GM19238 (cell line): ENCODE measurements around the gene CACTIN.

Experiments used
- DNase-seq: peaks from one replicate; pipeline ENCODE4 v3.0.0; 2011; ENCODE audit warnings: low spot score; ENCODE audit not compliant: insufficient read length

Gene CACTIN

DNA sequence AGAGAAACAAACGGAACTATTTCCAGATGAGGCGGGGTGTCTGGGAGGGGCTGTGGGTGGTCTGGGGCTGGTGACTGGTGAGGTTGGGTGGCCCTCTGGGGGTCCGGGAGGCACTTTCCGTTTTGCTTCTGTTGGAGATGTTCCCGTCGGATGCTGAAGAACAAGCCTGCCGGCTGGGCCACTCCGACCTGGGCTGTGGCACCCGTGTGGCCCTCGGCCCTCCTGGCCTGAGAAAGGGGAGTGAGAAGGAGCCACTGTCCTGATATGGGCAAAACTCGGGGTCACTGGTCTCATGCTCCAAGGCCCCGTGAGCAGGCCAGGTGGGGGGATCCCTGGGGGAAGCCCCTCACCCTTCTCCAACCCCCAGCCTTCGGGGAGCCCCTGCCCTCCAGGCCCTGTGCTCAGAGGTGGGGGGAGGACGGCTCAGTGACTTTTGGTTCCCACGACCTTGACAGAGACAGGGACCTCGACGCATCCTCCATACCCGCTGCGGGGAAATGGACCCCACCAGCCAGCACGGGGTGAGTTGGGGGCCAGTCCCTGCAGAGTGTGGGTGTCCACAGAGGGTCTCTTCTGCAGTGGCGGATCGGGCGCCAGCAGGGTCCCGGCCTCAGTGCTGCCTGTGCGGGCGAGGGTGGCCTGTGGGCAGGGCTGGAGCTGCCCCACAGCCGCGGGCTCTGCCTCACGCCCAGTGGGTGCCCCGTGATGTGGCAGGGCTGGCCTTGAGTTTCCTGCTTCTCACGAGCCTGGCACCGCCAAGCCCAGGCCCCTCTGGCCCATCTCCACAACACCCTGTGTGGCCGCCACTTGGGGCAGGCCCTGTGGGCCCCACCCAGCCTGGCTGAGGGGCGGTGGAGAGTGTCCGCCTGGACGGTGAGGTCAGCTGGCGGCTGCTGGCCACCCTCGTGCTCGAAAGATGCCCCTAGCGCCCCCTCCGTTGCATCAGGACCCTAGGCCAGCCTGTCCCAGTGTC lies 15.6 kb downstream of the CACTIN start:
- no peak for DNase-seq

DNA sequence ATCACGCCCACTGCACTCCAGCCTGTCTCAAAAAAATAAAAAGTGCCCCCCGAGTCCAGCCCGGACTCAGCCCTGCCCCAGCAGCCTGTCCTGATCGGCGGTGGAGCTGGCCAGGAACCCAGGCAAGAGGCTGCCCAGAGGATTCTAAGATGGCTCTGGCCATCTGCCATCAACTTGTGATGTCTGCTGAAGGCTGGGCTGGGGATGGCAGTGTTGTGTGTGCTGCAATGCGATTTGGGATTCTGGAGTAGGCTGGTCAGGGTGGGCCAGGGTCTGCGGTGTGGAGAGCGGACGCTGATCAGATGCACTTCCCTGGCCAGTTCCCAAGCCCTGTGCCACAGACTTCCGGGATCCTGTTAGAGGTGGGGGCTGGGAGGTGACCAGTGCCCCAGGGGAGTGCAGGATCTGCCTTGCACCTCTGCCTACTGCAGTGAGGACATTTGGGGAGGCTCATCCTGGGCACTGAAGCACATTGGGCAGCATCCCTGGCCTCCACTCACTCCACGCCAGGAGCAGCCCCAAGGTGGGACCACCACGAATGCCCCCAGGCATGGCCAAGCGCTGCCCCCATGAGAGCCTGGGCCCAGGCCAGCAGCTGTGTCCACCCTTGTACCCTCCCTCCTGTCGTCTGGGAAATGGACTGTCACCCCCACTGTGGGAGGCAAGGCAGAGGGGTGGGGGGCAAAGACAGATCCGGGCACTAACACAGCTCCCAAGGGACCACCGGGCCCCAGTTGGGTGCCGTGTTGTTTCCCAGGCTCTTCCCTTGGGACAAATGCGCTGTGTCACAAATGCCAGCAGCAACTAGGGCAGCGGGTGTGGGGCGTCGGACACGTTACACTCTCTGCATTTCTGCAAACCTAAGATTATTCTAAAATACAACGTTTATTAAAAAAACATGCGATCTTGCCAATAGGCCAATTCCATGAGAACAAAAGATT lies 16.5 kb downstream of the CACTIN start:
- DNase-seq, result no peak

DNA sequence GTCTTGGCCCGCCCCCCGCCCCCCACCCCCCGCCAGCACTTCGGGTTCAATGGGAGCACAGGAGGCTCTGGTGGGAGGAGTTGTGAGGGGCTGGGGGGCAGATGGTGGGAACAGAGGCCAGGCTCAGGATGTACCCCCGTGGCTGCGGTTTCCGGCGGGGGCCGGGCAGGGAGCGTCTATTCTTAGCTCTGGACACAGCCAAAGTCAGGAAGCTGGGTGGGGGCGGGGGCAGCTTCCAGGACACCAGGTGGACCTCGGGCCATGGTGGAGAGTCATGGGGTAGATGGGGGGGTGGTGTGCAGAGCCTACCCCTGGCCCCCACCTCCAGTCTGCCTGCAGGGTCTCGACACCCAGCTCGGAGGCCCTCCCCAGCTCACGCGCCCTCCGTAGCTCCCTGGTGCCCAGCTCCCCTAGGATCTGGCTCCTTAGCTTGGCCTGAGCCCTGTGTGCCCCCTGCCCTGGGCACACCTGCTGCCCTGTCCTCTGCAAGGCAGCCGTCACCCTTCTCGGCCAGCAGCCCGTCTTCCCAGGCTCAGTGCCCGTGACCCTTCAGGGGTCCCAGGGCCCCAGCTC lies 17.8 kb downstream of the CACTIN start:
- no peak for DNase-seq

DNA sequence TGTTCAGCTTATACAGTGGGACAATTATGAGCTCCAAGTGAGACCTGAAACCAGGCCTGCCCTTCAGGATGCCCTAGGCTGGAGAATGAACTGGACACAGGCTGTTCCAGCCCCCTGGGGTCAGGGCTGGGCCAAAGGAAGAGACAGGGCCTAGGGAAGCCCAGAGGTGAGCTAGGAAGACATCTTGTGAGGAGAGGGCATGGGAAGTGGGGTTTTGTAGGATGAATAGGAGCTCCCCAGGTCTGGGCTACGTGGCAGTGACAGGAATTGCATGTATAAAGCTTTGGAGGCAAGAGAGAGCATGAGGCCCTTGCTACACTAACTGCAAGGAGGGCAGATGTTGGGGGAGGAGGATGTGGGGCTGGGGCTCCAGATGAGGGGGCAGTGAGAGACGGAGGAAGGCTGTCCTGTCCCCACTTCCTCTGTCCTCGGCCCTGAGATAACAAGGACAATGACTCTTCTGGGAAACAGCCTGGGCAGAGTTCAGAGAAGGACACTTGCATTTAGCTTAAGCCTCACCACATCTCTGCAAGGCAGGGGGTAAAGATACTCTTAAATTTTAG lies 18.4 kb downstream of the CACTIN start:
- no peak for DNase-seq

DNA sequence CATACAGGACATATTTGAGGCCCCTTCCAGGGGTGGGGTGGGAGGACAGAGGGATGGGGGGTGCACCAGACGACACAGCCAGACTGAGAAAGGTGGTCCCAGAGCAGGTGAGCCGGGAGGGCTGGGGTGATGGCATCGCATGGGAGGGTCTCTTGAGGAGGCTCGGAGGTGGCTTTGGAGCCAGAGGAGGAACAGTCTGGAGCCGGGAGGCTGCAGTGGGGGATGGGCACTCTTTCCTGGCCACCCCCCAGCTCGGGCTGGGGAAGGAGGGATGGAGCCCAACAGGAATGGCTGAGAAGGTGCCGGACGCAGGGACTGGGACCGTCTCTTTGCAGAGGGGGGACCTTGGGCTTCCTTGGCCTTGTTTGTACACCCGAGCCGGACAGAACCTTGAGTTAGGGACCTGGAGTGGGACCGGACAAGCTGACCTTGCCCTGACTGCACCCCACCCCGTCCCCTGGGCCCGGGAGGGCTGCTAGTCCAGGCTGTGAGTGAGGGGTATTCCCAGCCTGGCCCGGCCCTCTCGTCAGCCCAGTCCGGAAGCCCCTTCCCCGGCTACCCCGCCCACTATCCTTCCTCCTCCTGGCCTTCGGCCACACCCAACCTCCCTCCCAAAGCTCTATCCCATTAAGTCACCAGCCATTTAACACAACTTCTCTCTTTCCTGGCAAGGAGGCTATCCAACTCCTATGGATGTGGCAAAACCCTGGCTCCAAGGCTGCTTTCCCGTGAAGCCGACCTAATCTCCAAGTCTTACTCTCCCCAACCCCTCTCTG lies 19.1 kb downstream of the CACTIN start:
- DNase-seq, result no peak

DNA sequence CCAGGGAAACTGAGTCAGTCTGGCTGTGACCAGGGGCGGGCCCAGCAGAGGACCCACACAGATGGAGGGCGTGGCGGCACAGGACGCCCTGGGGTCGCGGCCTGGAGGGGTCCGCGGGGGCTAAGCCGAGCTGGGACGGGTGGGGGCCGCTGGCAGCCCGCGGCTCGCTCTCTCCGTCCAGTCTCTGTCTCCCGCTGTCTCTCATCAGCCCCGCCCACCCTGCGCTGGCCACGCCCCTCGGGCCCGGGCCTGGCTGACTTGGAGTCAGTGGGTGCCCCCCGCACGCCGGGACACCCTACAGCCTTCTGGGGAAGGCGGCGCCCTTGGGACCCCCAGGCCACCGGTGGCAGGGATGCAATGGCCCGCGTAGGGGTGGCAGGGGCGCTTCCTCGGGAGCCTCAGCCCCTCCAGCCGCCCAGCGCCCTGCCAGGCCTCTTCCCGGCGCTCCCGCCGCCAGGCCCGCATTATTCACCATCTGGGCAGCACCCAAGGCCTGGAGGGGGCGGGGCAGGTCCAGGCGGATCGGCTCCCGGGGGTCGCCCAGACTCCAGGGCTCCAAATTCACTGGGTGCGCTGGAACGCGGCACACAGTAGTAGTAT lies 19.8 kb downstream of the CACTIN start, which contains the start of gene TBXA2R:
Gene TBXA2R (minus strand): TSS at position 186 of the 600 bp plus-strand sequence. CDS start 6,241 bp downstream, outside the sequence.
- DNase-seq, result peak; percentile 70

DNA sequence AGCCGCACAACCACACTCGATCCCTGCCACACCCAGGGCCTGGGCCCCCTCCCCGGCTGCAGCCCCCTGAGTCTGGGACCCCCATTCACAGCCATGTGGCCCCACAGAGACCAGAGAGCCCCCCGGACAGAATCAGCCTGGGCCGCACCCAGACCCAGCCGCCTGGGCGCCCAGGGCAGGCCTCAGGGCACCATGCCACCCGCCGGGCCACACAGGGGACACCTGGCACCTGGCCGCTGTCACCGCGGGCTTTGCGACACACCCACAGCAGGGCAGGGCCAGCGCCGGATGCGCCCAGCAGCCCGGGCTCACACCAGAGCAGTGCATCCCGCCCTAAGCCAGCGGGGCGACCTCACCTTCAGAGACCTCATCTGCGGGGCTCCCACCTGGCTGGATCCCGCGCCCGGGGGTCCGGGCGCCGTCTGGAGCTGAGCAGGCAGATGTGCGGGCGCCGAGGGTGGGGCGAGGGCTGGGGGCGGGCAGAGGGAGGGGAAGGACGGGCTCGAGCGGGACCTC lies 20.4 kb downstream of the CACTIN start:
- DNase-seq, result no peak

DNA sequence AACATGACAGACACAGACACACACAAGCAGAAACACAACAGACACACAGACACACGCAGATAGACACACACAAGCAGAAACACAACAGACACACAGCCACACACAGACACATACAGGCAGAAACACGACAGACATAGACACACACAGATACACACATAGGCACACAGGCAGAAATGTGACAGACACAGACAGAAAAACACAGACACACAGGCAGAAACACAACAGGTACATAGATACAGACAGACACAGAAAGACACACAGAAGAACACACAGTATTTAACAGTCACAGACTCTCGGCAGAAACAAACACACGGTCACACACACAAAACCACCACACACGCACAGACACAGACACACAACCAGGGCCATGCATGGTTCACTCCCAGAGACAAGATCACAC lies 20.8 kb downstream of the CACTIN start:
- DNase-seq, result no peak

DNA sequence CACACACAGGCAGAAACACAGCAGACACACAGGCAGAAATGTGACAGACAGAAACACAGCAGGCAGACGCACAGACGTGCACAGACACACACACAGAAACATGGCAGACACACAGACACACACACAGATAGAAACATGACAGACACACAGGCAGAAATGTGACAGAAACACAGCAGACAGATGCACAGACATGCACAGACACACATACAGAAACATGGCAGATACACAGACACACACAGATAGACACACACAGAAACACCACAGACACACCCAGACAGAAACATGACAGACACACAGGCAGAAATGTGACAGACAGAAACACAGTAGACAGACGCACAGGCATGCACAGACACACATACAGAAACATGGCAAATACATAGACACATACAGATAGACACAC lies 21.2 kb downstream of the CACTIN start:
- DNase-seq, result no peak

DNA sequence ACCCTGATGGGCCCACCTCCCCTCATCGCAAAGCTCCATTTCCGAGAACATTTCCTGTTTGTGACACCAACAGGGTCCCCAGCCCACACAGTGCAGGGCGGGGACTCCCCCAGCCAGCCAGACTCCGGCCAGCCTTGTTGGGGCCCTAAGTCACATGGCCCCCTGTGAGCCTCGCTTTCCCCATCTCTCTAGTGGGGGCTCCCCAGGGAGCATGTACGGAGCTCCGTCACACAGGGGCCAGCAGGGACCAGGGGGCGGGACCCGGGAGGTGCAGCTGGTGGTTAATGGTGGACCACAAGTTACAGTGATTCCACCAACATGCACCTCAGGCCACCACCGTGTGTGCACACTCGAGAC lies 21.6 kb downstream of the CACTIN start:
- DNase-seq, result peak; percentile 63

DNA sequence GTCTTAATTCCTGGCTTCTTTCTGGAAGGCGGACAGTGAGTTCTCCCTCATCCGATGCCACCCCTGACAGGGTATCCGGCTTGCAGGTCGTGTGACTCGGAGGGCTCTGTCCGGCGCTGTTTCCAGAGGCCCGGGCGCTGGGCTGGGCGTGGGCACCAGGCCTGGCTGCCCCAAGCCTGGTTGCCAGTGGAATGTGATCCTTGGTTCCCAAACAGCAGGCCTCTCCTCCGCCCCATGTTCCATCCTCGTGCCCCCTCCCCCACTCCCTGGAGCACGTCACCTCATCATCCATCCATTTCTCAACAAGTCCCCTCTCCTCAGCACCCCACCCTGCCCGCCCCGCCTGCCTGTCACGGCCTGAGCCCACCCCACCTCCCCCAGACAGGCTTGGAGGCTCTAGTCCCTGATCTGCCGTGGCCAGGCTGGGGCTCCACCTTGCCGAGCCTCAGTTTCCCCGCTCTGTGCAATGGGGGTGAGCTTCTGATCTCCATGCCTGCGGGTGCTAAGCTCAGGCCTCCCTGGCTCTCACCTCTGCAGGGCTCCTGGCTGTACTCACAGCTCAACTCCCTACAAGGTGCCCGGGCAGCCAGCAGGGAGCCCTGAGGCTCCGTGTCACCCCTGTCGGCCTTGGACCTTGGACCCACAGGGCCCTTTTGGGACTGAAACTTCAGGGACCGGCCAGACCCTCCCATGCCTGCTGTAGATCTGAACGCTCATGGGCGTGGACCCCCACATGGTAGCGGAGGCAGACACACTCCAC lies 22.2 kb downstream of the CACTIN start:
- DNase-seq, result no peak

DNA sequence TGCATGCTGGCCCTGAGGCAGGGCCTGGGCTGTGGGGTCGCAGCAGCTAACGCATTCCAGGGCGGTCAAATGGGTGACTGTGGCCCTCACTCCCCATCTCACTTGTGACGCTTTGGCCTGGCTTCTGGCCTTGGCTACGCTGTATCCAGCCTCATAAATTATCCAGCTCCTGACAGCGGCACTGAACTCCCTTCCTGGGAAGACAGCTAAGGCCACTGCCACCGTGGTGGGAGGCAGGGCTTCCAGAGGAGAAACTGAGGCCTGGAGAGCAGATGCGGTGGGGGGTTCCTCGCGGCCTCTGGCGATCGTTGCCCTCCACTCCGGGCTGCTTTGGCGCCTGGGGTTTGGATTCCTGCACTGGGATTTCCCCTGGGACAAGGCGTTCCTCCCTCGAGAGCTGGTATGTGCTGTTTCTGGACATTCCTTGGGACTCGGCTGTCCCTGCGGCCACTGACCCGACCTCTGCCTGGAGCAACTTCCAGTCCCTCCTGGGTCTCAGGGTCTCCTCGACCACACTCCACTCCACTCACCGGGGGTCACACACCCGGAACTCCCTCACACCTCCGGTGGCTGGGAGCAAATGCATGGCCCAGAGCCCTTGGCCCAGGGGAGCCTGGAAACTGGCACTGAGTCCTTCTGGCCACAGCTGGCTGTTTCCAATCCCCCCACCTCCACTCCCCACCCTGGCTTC lies 23.3 kb downstream of the CACTIN start:
- no peak for DNase-seq

DNA sequence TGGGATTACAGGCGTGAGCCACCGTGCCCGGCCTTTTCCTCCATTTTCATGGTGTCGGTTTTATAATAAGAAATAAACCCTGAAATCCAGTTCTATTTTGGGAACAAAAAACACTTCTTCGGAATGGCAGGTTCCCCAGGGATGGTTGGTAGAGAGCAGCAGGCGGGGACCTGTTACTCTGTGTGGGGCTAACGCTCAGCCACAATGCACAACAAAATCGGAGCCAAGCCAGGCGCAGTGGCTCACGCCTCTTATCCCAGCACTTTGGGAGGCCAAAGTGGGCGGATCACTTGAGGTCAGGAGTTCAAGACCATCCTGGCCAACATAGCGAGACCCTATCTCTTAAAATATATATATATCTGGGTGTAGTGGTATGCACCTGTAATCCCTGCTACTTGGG lies 25.6 kb downstream of the CACTIN start:
- DNase-seq, result no peak

DNA sequence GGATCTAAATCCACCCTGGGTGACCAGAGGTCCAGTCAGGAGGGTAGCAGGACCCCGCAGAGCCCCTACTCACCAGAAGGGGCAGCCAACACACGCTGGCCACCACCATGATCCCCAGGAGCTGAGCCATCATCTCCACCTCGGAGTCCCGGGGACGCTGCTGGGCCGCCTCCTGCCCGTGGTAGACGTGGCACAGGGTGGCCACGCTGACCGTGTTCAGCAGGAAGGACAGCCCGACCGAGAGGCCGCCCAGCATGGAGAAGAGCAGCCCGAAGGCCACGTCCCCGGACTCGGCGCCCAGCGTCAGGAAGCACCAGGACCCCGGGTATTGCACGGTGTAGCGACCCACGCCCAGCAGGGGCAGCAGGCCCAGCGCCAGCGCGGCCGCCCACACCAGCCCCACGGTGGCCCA lies 26.8 kb downstream of the CACTIN start:
- no peak for DNase-seq

DNA sequence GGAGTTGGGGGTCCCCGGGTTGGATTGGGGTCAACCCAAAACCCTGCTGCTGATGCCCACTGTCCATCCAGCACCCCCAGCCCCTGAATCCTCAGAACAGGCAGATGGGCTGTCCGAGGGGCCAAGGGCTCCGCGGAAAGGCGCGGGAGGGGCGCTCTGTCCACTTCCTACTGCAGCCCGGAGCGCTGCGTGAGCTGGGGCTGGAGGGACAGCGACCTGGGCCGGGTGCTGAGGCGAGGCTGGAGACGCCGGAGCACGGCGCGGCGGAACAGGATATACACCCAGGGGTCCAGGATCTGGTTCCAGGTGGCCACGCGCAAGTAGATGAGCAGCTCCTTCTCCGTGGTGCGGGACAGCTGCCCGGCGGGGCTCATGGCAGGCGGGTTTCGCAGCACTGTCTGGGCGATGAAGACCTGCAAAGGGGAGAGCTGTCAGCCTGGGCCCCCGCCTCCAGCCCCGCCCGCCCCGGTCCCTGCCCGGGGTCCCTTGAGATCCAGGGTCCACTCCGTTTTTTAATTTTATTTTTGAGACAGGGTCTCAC lies 31.0 kb downstream of the CACTIN start:
- DNase-seq, result no peak

DNA sequence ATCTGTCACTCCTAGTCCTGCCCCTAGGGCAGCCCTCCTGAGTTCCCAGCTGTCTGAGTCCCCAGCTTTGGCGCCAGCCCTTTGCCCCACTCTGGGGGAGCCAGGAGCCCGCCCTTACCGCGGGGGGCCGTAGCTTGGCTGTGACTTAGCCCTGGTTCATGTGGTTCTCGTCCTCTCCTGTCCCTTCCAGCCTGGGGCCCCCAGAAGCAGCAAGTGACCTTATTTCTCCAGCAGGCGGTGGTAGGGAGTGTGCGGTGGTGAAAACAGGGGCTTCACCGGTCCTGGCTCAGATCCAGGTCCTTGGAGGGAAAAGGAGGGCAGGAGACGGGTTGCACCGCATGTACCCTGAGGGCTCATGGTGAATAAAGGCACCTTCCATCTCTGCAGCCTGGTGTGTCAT lies 33.4 kb downstream of the CACTIN start:
- no peak for DNase-seq

DNA sequence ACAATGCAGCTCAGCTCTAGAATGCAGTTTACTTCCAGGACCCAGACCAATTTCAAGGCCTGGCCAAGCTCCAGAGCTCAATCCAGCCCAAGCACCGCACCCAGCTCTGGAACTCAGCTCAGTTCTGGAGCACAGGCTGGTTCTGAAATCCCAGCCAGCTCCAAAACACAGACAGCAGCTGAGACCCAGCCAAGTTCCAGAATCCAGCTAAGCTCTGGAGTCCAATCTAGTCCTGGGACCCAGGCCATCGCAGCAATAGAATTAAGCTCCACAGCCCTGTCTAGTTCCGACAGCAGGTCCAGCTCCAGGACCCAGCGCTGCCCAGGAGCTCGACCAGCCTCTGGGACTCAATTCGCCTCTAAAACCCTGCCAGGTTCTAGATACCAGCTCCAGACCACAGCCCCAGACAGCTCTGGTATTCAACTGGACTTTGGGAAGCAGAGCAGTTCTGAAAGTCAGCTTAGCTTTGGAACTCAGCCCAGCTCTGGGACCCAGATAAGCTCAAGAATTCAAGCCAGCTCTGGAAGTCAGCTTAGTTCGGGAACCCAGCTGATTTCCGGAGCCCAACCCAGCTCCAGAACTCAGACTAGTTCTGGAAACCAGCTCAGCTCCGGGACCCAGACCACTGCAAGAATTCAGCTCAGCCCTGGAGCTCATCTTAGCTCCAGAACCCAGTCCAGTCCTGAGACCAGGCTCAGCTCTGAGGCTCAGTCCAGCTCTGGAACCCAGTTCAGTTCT lies 34.5 kb downstream of the CACTIN start:
- DNase-seq, result no peak
